GM12878 (cell line): ENCODE data around the gene MYO18B. TPM values are rescaled to one million over a fixed set of nuclear protein-coding genes. Genes with fewer than 3 reads are reported as not detected.

Experiments
- PML ChIP-seq: IDR thresholded peaks from 2 replicates; pipeline ENCODE4 v1.6.1; 2012; ENCODE audit warnings: low read length, inconsistent platforms
- RAD51 ChIP-seq: fragments of 450-650 bp; IDR thresholded peaks from 2 replicates; pipeline ENCODE4 v1.6.1; 2016; ENCODE audit warnings: moderate library complexity, mild to moderate bottlenecking, inconsistent platforms
- polyA plus RNA-seq, 11 experiments: library from polyadenylated mRNA; depleted of rRNA in 4 of 11; unstranded in 6 of 11; stranded (reverse) in 5 of 11; fragments of >200 nt; fragmentation: Nextera tagmentation in 4 of 11; fragmentation: Illumina TruSeq in 1 of 11; extraction: Ambion mirVana in 4 of 11; extraction: Trizol in 1 of 11; gene quantifications; 1 replicate in 1 of 11; 2 replicates in 10 of 11; pipeline versions ENCODE4 v1.2.1 to v1.2.3, GENCODE V29; 2011 to 2016; ENCODE audit warnings: inconsistent platforms in 2 of 11, missing spikeins in 2 of 11, low read depth in 1 of 11
- total RNA-seq, 4 experiments: library from RNA; depleted of rRNA in 3 of 4; stranded (reverse); fragments of >200 nt in 3 of 4; fragmentation: Illumina TruSeq in 1 of 4; extraction: Trizol in 1 of 4; gene quantifications; 2 replicates each; pipeline versions ENCODE4 v1.2.1 to v1.2.3, GENCODE V29; 2013 to 2021
- TF ChIP-seq, protein P1 (sequence below): IDR thresholded peaks from 2 replicates; pipeline ENCODE4 v1.6.1; 2012; ENCODE audit warnings: improper control_type of control experiment, low read depth, low read length; ENCODE audit not compliant: insufficient replicate concordance
- TF ChIP-seq, protein P2 (sequence below): fragments of 150-350 bp; IDR thresholded peaks from 2 replicates; pipeline ENCODE4 v1.6.1; 2016; ENCODE audit warnings: low read depth, low read length
- TF ChIP-seq, protein P3 (sequence below): fragments of 450-650 bp; IDR thresholded peaks from 2 replicates; pipeline ENCODE4 v1.6.1; 2016; ENCODE audit warnings: mild to moderate bottlenecking, moderate library complexity, borderline replicate concordance

MYO18B gene
- total and polyA plus RNA-seq, 10 of the 15 experiments (the other 5 are each of a cell fraction or from before 2014, with no cell fraction given) = 0.05 to 2.1 (median 0.51) TPM; not detected in 1

DNA sequence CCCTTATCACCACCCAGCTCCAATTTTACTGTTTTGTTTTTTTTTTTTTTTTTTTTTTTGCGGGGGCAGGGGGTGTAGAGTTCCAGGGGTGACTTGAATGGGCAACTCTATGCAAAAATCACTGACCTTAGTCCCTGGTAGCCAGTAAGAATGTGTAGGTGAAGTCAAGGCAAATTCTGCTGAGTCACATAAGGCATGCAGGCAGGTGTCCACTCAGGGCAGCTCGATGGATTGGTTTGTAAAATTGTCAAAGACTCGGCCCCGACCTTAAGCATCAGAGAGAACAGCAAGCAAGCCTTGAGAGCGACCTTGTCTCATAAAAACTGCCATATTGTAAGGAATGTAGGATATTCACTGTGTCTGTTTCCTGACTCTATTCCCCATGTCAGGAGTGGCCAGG is 275.9 kb downstream of the MYO18B start (continued):
- TF ChIP-seq, protein P1, sequence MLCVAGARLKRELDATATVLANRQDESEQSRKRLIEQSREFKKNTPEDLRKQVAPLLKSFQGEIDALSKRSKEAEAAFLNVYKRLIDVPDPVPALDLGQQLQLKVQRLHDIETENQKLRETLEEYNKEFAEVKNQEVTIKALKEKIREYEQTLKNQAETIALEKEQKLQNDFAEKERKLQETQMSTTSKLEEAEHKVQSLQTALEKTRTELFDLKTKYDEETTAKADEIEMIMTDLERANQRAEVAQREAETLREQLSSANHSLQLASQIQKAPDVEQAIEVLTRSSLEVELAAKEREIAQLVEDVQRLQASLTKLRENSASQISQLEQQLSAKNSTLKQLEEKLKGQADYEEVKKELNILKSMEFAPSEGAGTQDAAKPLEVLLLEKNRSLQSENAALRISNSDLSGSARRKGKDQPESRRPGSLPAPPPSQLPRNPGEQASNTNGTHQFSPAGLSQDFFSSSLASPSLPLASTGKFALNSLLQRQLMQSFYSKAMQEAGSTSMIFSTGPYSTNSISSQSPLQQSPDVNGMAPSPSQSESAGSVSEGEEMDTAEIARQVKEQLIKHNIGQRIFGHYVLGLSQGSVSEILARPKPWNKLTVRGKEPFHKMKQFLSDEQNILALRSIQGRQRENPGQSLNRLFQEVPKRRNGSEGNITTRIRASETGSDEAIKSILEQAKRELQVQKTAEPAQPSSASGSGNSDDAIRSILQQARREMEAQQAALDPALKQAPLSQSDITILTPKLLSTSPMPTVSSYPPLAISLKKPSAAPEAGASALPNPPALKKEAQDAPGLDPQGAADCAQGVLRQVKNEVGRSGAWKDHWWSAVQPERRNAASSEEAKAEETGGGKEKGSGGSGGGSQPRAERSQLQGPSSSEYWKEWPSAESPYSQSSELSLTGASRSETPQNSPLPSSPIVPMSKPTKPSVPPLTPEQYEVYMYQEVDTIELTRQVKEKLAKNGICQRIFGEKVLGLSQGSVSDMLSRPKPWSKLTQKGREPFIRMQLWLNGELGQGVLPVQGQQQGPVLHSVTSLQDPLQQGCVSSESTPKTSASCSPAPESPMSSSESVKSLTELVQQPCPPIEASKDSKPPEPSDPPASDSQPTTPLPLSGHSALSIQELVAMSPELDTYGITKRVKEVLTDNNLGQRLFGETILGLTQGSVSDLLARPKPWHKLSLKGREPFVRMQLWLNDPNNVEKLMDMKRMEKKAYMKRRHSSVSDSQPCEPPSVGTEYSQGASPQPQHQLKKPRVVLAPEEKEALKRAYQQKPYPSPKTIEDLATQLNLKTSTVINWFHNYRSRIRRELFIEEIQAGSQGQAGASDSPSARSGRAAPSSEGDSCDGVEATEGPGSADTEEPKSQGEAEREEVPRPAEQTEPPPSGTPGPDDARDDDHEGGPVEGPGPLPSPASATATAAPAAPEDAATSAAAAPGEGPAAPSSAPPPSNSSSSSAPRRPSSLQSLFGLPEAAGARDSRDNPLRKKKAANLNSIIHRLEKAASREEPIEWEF = no peak
- TF ChIP-seq RAD51 = no peak
- TF ChIP-seq, protein P2, sequence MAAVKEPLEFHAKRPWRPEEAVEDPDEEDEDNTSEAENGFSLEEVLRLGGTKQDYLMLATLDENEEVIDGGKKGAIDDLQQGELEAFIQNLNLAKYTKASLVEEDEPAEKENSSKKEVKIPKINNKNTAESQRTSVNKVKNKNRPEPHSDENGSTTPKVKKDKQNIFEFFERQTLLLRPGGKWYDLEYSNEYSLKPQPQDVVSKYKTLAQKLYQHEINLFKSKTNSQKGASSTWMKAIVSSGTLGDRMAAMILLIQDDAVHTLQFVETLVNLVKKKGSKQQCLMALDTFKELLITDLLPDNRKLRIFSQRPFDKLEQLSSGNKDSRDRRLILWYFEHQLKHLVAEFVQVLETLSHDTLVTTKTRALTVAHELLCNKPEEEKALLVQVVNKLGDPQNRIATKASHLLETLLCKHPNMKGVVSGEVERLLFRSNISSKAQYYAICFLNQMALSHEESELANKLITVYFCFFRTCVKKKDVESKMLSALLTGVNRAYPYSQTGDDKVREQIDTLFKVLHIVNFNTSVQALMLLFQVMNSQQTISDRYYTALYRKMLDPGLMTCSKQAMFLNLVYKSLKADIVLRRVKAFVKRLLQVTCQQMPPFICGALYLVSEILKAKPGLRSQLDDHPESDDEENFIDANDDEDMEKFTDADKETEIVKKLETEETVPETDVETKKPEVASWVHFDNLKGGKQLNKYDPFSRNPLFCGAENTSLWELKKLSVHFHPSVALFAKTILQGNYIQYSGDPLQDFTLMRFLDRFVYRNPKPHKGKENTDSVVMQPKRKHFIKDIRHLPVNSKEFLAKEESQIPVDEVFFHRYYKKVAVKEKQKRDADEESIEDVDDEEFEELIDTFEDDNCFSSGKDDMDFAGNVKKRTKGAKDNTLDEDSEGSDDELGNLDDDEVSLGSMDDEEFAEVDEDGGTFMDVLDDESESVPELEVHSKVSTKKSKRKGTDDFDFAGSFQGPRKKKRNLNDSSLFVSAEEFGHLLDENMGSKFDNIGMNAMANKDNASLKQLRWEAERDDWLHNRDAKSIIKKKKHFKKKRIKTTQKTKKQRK = no peak
- TF ChIP-seq, protein P3, sequence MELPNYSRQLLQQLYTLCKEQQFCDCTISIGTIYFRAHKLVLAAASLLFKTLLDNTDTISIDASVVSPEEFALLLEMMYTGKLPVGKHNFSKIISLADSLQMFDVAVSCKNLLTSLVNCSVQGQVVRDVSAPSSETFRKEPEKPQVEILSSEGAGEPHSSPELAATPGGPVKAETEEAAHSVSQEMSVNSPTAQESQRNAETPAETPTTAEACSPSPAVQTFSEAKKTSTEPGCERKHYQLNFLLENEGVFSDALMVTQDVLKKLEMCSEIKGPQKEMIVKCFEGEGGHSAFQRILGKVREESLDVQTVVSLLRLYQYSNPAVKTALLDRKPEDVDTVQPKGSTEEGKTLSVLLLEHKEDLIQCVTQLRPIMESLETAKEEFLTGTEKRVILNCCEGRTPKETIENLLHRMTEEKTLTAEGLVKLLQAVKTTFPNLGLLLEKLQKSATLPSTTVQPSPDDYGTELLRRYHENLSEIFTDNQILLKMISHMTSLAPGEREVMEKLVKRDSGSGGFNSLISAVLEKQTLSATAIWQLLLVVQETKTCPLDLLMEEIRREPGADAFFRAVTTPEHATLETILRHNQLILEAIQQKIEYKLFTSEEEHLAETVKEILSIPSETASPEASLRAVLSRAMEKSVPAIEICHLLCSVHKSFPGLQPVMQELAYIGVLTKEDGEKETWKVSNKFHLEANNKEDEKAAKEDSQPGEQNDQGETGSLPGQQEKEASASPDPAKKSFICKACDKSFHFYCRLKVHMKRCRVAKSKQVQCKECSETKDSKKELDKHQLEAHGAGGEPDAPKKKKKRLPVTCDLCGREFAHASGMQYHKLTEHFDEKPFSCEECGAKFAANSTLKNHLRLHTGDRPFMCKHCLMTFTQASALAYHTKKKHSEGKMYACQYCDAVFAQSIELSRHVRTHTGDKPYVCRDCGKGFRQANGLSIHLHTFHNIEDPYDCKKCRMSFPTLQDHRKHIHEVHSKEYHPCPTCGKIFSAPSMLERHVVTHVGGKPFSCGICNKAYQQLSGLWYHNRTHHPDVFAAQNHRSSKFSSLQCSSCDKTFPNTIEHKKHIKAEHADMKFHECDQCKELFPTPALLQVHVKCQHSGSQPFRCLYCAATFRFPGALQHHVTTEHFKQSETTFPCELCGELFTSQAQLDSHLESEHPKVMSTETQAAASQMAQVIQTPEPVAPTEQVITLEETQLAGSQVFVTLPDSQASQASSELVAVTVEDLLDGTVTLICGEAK = no peak
- TF ChIP-seq PML = no peak
